Lower leg skin (tissue), 3 donors: Measurements from ENCODE around the gene TMEM81.

ENCODE experiments used
- CTCF ChIP-seq, 3 donors: fragments of 450-650 bp; IDR thresholded peaks; one replicate each; pipeline ENCODE4 v1.5.1; 2016; ENCODE audit warnings: antibody characterized with exemption in 3 of 3, mild to moderate bottlenecking in 3 of 3, moderate library complexity in 2 of 3
- POLR2A ChIP-seq, 2 donors: fragments of 450-650 bp; IDR thresholded peaks; one replicate each; pipeline ENCODE4 v1.6.1; 2016 to 2017; ENCODE audit warnings: antibody characterized with exemption in 2 of 2, mild to moderate bottlenecking in 1 of 2, moderate library complexity in 1 of 2

GRCh38 chr1:205124726-205125125 is 40.5 kb upstream of the TMEM81 start:
- TF ChIP-seq CTCF (IDR thresholded peaks at IDR 0.05) (no peak), POLR2A (IDR thresholded peaks at IDR 0.05) (no peak)
